GM19397 (cell line): Measurements from ENCODE around the gene TOP2A.

Experiments used
- ATAC-seq: cut with Tn5 transposase; IDR thresholded peaks from one replicate; pipeline ENCODE4 v1.9.1; 2021; ENCODE audit warnings: mild to moderate bottlenecking, moderate library complexity; ENCODE audit not compliant: unreplicated experiment

The TOP2A gene

DNA sequence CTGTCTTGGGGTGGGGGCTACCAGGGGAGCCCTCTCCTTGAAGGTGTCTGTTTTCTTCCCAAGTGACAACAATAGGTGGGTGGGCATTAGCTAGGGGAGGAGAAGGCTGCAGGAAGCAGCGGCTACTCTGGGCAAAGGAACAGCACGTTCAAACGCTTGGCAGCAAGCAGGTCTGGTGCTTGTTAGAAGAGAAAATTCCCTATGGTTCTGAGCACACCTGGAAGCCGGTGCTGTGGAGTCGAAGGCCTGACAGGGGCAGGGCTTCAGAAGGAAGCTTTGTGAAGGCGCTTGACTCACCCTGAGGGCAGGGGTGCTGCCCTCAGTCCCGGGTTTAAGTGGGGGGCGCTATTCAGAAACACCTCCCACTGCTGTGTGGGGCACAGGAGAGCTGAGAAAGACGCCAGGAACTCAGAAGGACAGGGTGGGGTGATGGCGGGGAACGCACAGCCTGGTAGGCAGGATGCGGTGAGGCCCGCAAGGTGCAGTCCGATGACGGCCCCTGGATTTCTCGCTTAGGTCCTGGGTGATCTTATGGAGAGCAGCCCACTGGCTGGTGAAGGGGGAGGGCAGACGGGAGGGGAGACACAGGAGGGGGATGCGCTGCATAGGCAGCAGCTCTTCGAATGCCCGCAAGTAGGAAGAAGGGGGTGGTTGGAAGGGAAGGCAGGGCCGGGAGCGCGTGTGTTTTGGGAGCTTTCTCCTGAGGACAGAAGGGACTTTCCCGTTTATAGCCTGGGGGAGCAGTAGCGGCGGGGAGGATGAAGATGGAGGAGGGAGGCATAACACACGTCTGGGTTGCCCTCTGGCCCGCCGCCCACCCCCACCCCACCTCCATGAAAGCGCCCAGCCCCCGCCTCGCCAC lies 56.4 kb downstream of the TOP2A start:
- ATAC-seq: no peak

DNA sequence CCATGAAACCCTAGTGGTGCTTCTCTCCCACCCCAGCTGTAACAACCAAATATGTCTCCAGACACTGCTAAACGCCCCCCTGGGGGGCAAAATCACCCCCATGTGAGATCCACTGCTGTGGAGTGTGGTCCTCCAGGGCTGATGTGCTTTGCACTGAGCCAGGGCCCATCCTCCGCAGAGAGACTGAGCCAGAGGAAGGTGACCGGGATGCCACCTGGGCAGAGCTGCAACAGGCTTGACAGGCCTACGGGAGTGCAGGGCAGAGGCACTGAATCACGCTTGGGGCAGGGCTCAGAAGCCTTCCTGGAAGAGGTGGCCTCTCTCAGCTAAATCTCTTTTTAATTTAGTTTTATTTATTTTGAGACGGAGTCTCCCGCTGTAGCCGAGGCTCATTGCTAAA lies 57.6 kb downstream of the TOP2A start:
- no peak for ATAC-seq

DNA sequence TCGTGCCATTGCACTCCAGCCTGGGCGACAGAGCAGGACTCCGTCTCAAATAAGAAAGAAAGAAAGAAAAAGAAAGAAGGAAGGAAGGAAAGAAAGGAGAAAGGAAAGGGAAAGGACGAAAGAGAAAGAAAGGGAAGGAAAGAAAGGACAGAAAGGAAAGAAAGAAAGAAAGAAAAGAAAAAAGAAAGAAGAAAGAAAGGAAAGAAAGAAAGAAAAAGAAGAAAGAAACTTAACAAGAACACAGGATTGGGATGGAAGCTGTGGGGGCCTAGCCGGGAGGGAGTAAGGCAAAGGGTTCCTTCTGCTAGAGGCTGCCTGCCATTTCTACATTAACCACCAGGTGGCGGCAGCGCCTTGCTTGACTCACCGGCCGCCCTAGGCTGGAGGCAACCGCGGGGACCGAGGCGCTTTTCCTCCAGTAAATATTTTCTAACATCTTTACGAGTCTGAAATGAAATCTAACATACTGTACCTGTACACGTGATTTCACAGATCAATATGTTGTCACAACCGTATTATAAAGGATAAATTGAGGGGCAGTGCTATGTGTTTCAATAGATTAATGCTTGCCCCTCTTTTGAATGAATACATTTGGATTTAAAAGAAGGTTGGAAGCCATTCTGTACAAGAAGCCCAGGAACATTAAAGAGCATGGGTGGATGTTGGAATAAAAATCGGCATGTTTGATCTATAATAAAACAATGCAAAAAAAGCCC lies 59.2 kb downstream of the TOP2A start:
- ATAC-seq: no peak

DNA sequence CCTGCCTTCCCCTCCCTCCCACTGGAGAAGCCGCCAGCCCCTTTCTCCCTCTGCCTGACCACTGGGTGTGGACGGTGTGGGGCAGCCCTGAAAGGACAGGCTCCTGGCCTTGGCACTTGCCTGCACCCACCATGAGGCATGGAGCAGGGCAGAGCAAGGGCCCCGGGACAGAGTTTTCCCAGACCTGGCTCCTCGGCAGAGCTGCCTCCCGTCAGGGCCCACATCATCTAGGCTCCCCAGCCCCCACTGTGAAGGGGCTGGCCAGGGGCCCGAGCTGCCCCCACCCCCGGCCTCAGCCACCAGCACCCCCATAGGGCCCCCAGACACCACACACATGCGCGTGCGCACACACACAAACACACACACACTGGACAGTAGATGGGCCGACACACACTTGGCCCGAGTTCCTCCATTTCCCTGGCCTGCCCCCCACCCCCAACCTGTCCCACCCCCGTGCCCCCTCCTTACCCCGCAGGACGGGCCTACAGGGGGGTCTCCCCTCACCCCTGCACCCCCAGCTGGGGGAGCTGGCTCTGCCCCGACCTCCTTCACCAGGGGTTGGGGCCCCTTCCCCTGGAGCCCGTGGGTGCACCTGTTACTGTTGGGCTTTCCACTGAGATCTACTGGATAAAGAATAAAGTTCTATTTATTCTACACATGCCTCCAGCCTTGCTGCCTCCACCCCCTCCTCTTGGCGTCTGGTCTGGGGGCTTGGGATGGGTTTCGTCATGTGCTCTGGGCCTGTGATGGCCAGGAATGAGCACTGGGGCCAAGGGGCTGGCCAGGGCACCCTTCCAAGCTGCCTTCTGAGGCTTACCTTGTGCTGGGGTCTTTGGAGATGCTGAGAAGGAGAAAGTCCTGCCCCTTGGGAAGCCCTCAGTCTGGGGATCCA lies 60.5 kb downstream of the TOP2A start:
- ATAC-seq: no peak

DNA sequence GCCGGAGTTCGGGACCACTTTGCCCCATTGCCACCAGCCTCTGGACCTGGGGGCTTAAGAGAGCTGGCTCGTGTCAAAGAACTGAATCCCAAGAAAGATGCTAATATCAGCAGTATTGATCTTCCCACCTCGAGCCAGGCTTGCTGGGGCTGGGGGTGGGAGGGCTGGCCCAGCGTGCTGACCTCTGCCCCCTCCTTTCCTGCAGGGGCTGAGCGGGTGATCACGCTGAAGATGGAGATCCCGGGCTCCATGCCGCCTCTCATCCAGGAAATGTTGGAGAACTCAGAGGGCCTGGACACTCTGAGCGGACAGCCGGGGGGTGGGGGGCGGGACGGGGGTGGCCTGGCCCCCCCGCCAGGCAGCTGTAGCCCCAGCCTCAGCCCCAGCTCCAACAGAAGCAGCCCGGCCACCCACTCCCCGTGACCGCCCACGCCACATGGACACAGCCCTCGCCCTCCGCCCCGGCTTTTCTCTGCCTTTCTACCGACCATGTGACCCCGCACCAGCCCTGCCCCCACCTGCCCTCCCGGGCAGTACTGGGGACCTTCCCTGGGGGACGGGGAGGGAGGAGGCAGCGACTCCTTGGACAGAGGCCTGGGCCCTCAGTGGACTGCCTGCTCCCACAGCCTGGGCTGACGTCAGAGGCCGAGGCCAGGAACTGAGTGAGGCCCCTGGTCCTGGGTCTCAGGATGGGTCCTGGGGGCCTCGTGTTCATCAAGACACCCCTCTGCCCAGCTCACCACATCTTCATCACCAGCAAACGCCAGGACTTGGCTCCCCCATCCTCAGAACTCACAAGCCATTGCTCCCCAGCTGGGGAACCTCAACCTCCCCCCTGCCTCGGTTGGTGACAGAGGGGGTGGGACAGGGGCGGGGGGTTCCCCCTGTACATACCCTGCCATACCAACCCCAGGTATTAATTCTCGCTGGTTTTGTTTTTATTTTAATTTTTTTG lies 61.6 kb downstream of the TOP2A start:
- ATAC-seq: no peak

DNA sequence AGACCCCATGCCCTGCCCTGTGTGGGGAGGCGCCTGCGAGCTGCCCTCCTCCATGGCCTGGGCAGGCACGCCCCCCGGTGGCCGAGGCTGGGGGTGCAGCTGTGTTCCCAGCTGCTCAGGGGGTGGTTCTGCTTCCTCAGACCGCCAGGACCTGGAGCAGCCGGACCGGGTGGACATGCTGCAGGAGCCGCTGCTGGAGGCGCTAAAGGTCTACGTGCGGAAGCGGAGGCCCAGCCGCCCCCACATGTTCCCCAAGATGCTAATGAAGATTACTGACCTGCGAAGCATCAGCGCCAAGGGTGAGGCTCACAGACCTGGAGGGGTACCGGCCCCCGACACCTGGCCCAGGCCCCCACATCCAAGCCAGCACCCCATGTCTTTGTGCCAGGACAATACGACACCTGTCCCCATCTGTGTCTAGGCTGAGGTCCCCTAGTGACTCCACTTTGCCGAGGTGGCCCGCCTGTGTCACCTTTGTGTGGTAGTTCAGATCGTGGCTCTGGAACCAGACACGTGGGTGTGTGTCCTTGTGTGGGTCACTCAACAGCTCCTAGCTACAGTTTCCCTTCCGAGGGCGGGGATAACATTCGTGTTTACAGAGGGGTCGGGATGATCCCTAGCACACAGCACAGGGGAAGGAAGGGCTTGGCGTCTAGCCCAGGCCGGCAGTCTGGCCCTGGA lies 62.4 kb downstream of the TOP2A start:
- no peak for ATAC-seq

DNA sequence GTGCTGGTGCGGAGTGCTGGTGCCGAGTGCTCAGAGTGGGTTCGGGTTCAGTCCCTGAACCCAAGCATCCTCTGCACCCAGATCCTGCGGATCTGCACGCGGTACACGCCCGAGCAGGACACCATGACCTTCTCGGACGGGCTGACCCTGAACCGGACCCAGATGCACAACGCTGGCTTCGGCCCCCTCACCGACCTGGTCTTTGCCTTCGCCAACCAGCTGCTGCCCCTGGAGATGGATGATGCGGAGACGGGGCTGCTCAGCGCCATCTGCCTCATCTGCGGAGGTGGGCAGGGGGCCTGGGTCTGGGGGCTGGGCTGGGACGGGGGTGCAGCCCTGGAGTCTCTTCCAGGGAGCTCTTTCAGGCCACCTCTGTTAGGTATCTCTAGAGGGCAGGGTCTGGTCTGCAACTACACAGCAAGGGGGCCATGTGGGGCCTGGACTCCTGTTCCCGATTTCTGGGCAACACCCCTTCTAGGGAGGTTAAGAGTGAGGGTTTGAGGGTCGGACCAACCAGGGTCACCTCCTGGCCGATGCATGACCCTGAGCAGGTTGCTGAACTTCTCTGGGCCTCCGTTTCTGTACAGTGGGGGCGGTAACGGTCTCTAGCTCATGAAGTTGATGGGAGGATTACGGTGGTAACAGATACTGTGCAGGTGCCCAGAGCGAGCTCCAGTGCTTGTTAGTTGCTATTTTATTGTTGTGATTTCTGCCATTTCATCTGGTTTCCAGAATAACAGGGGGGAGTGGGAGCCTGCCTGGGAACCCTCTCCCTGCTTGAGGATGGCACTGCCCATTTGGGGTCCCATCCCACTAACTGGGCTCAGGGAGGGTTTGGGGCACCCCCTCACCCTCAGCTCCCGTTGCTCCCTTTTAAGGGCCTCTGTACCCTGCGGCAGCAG lies 63.2 kb downstream of the TOP2A start:
- no peak for ATAC-seq

DNA sequence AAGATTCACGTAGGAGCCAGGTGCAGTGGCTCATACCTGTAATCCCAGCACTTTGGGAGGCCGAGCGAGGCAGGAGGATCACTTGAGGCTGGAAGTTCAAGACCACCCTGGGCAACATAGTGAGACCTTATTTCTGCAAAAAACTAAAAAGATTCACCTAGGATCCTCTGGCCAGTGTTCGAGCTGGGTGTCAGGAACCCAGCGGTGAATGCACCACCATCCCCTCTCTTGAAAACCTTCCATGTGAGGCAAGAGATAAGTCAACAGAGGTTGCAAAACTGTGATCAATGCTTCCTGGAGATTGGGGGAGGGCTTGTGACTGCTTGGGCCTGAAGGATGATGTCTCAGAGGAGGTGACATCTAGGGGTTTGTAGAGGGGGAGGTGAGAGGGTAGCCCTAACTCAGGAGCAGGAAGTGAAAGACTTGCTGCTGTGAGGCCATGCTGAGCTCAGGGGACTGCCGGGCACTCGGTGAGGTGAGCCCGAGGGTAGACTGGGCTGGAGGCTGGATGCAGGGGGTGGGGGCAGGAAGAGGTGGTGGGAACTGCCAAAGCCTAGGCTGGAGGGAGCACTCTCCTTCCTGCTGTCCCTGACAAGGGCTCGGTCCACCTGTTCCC lies 64.8 kb downstream of the TOP2A start:
- ATAC-seq: no peak

DNA sequence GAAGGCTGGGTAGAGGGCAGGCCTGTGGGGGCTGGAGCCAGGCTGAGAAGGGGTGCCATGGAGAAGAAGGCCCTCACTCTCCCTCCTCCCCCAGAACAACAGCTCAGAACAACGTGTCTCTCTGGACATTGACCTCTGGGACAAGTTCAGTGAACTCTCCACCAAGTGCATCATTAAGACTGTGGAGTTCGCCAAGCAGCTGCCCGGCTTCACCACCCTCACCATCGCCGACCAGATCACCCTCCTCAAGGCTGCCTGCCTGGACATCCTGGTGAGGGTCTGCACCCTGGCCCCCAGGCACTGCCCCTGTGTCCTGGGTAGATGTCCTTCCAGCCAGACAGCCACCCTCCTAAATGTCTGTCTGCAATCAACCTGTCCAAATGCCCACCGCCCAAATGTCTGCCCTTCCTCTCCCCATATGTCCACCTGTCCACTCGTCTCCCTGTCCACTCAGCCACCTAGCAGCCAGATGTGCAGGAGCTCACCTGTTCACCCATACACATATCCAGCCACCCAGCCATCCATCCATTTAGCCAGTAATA lies 65.4 kb downstream of the TOP2A start:
- no peak for ATAC-seq

DNA sequence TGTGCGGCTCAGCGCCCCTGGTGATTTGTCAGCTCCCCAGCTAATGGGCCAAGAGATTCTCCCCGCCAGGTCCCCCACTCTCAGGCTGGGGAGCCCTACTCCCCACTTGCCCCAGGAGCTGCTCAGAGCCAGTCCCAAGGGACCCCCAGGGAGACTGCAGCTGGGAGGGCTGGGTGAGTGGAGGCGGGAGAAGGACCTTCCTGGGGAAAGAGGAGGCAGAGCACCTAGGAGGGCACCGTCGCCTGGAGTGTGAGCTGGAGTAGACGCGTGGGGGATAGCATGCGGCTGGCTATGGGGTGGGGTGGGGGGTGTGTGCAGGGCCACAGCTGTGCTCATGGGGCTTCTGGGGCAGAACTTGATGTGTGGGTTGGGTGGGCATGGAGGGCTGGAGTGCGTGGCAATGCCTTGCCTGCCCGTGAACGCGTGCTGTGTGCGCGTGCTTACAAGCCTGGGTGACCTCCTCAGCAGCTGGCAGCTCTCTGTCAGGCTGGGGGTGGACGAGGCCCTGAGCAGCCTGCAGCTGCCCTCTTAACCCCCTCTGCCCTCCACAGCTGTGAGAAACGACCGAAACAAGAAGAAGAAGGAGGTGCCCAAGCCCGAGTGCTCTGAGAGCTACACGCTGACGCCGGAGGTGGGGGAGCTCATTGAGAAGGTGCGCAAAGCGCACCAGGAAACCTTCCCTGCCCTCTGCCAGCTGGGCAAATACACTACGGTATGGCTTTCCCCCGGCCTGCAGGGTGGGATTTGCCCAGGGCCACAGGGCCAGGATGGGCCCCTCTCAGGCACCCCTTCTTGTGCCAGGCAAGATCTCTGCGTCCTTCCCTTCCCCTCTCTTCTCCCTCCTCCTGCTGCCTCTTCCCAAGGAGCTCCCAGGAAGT lies 66.1 kb downstream of the TOP2A start:
- ATAC-seq: no peak

DNA sequence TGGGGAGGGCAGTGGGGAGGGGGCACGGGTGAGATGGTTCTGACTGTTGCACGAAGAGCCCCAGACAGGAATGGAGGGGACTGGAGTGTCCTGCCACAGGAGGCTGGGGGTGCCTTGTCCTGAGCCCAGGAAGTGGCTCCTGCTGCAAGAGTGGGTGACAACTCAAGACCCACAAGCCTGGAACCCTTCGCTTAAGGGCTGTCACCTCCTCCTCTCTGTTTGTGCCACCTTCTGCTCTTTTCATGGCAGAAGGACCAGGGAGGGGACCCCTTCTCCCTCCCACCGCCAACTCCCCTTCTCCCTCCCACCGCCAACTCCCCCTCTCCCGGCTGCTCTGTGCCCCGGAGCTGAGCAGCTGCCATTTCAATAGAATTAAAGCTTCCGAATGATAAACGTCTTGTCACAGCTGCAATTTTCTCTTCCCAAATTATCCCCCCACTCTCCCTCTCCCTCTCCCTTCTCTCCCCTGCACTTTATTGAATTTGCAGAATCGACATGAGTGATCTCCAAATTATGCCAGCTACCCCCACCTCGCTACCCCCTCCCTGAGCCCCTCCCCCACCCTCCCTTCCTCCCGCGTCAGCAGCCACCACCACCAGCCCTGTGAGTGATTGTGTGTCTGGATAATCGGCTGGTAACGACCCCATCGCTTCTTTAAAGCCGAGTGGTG lies 66.9 kb downstream of the TOP2A start:
- ATAC-seq: no peak

DNA sequence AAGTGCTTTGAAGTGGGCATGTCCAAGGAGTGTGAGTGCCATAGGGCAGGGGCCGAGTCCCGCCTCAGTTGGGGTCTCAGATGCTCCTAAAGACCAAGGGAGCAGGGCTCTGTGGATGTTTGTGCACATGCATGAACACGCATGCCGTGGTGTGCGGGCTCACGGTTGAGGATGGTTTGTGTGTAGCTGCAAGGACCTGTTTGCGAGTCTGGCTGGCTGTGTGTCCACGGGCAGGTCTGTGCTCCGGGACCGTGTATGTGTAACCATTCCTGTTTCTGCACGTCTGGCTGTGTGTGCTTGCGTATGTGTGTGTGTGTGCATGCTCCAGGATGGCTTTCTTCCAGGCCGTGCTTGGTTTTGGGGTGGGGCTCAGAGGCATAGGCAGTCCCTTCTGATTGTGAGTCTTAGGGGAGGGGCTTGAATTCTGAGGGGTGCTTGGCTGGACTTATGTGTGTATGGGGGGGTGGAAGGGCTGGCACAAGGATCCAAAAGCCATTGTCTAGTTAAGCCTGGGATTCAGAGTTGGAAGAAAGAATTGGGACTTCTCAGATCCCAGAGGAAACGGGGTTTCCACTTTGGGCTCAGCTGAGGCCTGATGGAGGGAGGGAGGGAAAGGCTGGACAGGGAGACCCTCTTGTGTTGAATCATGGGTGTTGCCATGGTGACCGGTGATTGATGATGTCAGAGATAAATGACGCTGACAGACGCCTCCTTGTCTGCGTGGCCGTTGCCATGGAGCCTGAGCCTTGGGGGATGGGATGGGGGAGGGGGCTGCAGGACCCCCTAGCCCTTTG lies 67.6 kb downstream of the TOP2A start:
- ATAC-seq: no peak

DNA sequence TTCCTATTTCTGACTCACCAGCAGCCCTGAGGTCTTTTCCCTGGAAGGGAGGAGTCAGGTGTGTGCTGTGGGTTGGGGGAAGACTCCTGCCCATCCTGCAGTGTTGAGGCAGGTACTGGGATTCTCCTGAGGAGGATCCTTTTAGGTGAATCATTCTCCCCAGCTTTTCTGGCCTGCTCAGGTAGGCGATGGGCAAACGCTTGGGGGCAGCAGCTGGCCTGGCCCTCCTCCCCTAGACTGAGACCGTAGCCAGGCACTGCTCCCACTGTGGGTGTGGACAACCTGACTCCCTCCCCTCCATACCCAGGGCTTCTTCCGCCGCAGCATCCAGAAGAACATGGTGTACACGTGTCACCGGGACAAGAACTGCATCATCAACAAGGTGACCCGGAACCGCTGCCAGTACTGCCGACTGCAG lies 68.2 kb downstream of the TOP2A start:
- no peak for ATAC-seq

DNA sequence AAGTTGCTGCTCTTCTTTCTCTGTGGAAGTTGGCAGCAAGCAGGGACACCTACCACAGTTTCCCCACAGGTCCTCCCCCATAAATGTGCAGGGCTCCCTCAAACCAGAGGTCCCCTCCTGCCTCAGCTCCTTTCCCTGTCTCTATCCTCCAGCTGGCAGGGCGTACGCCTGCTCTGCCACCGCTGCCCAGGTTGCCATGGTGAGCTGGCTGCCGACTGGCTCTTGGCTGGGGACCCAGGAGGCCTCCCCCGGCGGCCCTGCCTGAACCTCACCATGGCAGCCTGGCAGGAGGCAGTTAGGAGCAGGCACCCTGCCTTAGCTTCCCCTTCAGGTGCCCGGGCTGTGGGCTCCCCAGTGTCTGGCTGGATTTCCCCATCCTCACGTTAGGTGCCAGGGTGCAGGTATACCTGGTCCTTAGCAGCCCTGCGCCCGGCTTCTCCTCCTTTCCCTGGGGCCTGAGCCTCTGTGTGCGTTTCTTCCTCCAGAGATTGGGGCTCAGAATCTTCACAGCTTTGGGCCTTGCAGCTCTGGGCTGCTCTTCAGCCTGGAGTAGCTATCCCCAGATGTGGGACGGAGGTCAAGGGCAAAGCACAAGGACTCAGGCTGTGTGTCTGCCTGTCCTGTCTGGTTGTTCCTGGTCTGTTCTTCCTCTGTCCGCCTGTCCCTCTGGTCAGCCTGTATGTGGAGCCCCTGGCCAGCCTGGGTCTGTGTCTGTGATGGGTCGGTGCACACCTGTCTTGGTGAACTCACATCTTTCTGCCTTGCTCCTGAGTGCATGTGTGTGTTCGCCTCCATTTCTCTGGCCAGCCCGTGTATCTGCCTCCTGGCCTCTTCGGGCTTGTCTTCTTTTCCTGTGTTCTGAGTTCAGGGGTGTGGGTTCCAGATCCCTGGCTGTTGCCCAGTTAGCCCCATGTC lies 68.9 kb downstream of the TOP2A start:
- ATAC-seq: no peak

DNA sequence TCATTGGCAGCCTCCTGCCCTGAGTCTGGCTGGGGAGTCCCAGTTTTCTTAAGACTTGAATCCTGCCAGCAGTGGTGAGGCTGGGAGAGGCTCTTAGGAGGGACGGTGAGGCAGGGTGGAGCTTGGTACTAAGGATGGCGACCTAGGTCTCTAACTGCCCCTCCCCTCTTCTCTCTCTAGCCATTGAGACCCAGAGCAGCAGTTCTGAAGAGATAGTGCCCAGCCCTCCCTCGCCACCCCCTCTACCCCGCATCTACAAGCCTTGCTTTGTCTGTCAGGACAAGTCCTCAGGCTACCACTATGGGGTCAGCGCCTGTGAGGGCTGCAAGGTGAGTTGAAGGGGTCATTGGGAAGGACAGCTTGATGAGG lies 69.6 kb downstream of the TOP2A start:
- no peak for ATAC-seq
